ENCODE results near the gene ATP2B3.

DNA sequence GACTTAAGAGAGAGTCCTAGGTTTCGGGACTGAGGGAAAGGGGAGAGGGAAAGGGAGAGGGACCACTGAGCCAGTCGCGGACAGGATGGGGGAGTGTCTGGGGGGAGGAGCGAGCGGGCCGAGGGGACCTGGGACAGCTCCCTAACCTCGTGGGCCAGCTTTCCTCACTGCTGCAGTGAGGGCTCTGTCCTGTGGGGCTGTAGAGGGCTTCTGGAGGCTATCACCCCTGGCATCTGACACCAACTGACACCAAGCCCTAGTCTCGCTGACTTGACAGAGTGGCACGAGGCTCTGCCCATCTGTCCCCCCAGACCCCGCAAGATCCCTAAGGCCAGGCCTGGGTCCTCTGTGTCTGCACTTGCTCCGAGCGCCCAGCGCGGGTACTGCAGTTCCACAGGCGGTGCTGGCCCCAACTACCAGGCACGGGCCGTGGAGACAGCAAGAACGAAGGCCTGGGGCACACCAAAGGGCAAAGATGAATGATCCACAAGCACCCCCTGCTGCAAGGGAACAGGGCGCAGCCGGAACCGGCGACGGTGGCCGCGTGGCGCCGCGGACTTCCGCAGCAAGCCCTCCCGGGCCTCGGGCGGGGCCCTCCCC lies 47.5 kb upstream of the ATP2B3 start:
- 0 out of 2 replicates have a peak, but pooled peaks have one; percentile 8 for TF ChIP-seq POLR2AphosphoS5 (IDR thresholded peaks at IDR 0.05; ENCODE audit: borderline replicate concordance, low read depth, low read length)
- no peak for TF ChIP-seq EZH2 (IDR thresholded peaks at IDR 0.05)
- TF ChIP-seq FOXP2 (optimal IDR thresholded peaks at IDR 0.05; ENCODE audit: control extremely low read depth, extremely low read length, insufficient read depth), result no peak

Data from SK-N-MC (cell line).